CD4-positive, alpha-beta memory T cell (primary cell): Measurements from ENCODE around the gene FAM111A. TPM values are rescaled to one million over a fixed set of nuclear protein-coding genes. Genes with fewer than 3 reads are reported as not detected.
"Not testable (repeated sequence)": the region's sequence is repeated elsewhere in the genome, so short reads cannot be mapped to it uniquely, and the experiment has no call there.

Experiments
- CTCF ChIA-PET: fragments of 350-600 bp; sonication (Branson Sonifier 250); formaldehyde crosslinking; loops from one replicate; lab custom pipeline; 2021; ENCODE audit warnings: inconsistent platforms; ENCODE audit not compliant: partially characterized antibody; lab: Charles Lee
- POLR2A ChIA-PET: fragments of 350-600 bp; sonication (Branson Sonifier 250); formaldehyde crosslinking; loops from one replicate; lab custom pipeline; 2021; ENCODE audit not compliant: partially characterized antibody; lab: Charles Lee
- DNase-seq, 5 donors: peaks; one replicate each; pipeline versions ENCODE4 v3.0.0 to v3.0.0-alpha.2; 2020 to 2022; ENCODE audit warnings: mixed read lengths in 1 of 5
- H3K27ac ChIP-seq: one replicate; pipeline ENCODE4 v1.7.0; 2013; ENCODE audit warnings: low read depth, low read length
- H3K27me3 ChIP-seq: 2 replicates; pipeline ENCODE4 v1.7.0; 2013; ENCODE audit warnings: mild to moderate bottlenecking, low read length, moderate library complexity; ENCODE audit not compliant: insufficient read depth
- H3K36me3 ChIP-seq: 2 replicates; pipeline ENCODE4 v1.7.0; 2013; ENCODE audit warnings: mild to moderate bottlenecking, low read length, moderate library complexity; ENCODE audit not compliant: insufficient read depth
- H3K4me1 ChIP-seq: 2 replicates; pipeline ENCODE4 v1.7.0; 2013; ENCODE audit warnings: mild to moderate bottlenecking, low read length, moderate library complexity; ENCODE audit not compliant: insufficient read depth
- H3K4me3 ChIP-seq, 2 donors: one replicate each; pipeline ENCODE4 v1.7.0; 2013; ENCODE audit warnings: low read length in 2 of 2, mild to moderate bottlenecking in 1 of 2
- H3K9me3 ChIP-seq, 2 donors: one replicate each; pipeline ENCODE4 v1.7.0; 2013; ENCODE audit warnings: low read length in 2 of 2, control low read depth in 1 of 2; ENCODE audit not compliant: control insufficient read depth in 1 of 2
- H3K27ac Mint-ChIP-seq, 7 donors: one replicate each; pipeline ENCODE4 v1.8.0; 2020 to 2021; ENCODE audit warnings: mixed read lengths in 7 of 7, mild to moderate bottlenecking in 6 of 7, inconsistent platforms in 3 of 7, moderate library complexity in 3 of 7
- H3K27me3 Mint-ChIP-seq, 2 donors: one replicate each; pipeline ENCODE4 v1.8.0; 2020 to 2021; ENCODE audit warnings: mixed read lengths in 2 of 2
- H3K36me3 Mint-ChIP-seq, 2 donors: one replicate each; pipeline ENCODE4 v1.8.0; 2020 to 2021; ENCODE audit warnings: mixed read lengths in 2 of 2, inconsistent platforms in 1 of 2, mild to moderate bottlenecking in 1 of 2
- H3K4me1 Mint-ChIP-seq, 4 donors: one replicate each; pipeline ENCODE4 v1.8.0; 2020 to 2021; ENCODE audit warnings: mixed read lengths in 4 of 4, mild to moderate bottlenecking in 1 of 4
- H3K4me3 Mint-ChIP-seq, 8 donors: one replicate each; pipeline ENCODE4 v1.8.0; 2020 to 2021; ENCODE audit warnings: mixed read lengths in 8 of 8, mild to moderate bottlenecking in 7 of 8, moderate library complexity in 6 of 8, inconsistent platforms in 3 of 8
- H3K9me3 Mint-ChIP-seq, 8 donors: one replicate each; pipeline ENCODE4 v1.8.0; 2020 to 2021; ENCODE audit warnings: mixed read lengths in 8 of 8, mild to moderate bottlenecking in 5 of 8, inconsistent platforms in 3 of 8, moderate library complexity in 1 of 8
- intact Hi-C: fragments of 100-400 bp; cut with micrococcal nuclease; formaldehyde crosslinking; loops from one replicate; pipeline ENCODE4 v1.15.1; 2023
- polyA plus RNA-seq, 2 donors: library from polyadenylated mRNA; unstranded; fragments of 300-500 nt; fragmentation: Illumina TruSeq; gene quantifications; one replicate each; pipeline ENCODE4 v1.2.3, GENCODE V29; 2021
- total RNA-seq, 2 experiments: library from RNA; stranded (reverse); gene quantifications; one replicate each; pipeline ENCODE4 v1.2.3, GENCODE V29; 2021

Gene FAM111A
- total and polyA plus RNA-seq, 4 experiments from 2014 or later, result 22.8 to 130 (median 77.7) TPM

DNA sequence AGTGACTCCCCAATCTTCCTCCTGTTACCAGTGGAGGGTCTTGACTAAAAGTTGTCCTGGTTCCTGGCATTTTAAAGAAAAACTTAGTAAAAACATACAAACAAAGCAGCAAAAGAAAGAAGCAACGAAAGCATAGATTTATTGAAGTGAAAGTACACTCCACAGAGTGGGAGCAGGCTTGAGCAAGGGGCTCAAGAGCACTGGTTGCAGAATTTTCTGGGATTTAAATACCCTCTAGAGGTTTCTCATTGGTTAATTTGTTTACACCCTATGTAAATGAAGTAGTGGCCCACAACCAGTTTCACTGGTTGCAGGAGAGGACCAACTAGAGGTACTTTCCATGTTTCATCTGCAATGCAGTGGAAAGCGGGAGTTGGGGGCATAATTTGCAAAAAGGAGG is 24.9 kb upstream of the FAM111A start:
- intact Hi-C loops, result no loop called here
- ChIA-PET POLR2A (no interaction called here), CTCF (no interaction called here)
- peak overlapping the region in 1 of 7 donors; percentile 40 for H3K27ac Mint-ChIP-seq
- Histone ChIP-seq H3K27me3 (no peaks in the 10 kb centered on the region), H3K9me3 (peaks cover 0 to 12% of the 10 kb centered on the region in 2 donors), H3K4me1 (no peaks in the 10 kb centered on the region), H3K4me3 (no peak overlapping the region), H3K27ac (no peak overlapping the region), H3K36me3 (no peaks in the 10 kb centered on the region)
- peaks cover 4 to 7% of the 10 kb centered on the region in 2 donors for H3K36me3 Mint-ChIP-seq
- H3K9me3 Mint-ChIP-seq, result peaks cover 2 to 30% (median 18%) of the 10 kb centered on the region in 8 donors
- H3K27me3 Mint-ChIP-seq, result no peaks in the 10 kb centered on the region
- H3K4me3 Mint-ChIP-seq, result no peak overlapping the region
- H3K4me1 Mint-ChIP-seq, result no peaks in the 10 kb centered on the region
- no peak for DNase-seq

DNA sequence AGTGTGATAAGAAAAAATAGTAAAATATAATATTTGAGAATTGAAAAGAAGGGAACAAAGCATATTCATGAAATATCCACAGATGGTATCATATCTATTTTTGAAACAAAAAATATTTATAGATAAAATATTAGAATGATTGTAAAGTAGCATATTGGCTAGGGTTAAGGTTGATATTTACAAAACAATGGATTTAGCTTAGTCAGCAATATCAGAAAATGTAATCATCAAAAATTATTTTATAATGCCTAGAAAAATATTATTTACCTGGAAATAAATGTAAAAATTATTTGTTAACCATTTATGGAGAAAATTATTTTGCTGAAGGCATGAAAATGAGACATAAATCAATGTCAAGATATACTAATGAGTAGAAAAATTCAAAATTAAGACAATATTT is 22.8 kb upstream of the FAM111A start:
- Mint-ChIP-seq H3K4me1 (no peaks in the 10 kb centered on the region), H3K4me3 (no peak overlapping the region), H3K9me3 (peaks cover 2 to 30% (median 18%) of the 10 kb centered on the region in 8 donors), H3K27ac (no peak overlapping the region), H3K27me3 (no peaks in the 10 kb centered on the region), H3K36me3 (peaks cover 4 to 7% of the 10 kb centered on the region in 2 donors)
- no peaks in the 10 kb centered on the region for H3K36me3 ChIP-seq
- ChIA-PET POLR2A (no interaction called here), CTCF (interaction anchor here (1.4 kb wide), 2 partner anchors 16 kb away, joined by 6 to 12 read pairs; no protein-coding TSS in a partner anchor)
- no peak for DNase-seq
- intact Hi-C loops, result no loop called here
- H3K9me3 ChIP-seq, result peaks cover 0 to 12% of the 10 kb centered on the region in 2 donors
- H3K4me3 ChIP-seq, result no peak overlapping the region
- no peaks in the 10 kb centered on the region for H3K4me1 ChIP-seq
- H3K27ac ChIP-seq, result no peak overlapping the region
- no peaks in the 10 kb centered on the region for H3K27me3 ChIP-seq

DNA sequence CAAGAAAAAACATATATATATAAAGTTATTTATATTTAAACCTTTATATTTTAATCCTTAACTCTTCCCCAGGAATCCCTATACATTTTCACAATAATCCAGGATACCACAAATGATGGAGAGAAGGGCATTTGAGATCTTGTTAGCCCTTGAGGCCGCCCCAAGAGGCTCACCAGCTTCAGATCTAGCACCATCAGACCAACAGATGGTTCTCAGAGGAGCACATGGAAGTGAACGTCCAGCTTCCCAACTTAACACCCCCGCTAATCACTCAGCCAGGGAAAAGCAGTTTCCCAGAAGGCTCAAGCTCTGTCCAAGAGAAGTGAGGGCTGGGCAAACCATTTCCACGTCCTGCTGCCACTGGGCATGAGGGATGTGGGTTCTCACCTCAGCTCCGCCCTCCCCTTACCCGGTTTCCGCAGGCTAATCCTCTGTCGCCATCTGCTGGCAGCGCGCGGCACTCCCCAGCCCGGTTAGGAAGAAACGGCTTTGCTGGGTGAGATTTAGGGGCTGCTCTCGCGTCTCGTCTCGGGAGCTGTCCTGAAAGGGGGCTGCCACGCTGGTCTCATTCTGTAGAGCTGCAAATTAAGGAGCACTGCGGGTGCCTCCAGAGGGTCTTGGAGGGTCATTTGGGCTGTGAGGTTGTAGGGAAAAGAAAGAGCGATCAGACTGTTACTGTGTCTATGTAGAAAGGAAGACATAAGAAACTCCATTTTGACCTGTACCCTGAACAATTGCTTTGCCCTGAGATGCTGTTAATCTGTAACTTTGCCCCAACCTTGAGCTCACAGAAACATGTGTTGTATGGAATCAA is 6.8 kb upstream of the FAM111A start:
- peaks cover 8% of the 10 kb centered on the region for H3K4me1 ChIP-seq
- no peaks in the 10 kb centered on the region for H3K27me3 ChIP-seq
- Mint-ChIP-seq H3K27ac (peak overlapping the region; percentile 5 to 92 (median 88)), H3K4me1 (peaks cover 7 to 12% (median 8%) of the 10 kb centered on the region in 4 donors), H3K9me3 (peaks cover 0 to 16% (median 7%) of the 10 kb centered on the region in 8 donors), H3K27me3 (no peaks in the 10 kb centered on the region), H3K4me3 (peak overlapping the region in 7 of 8 donors; percentile 18 to 87 (median 68)), H3K36me3 (peaks cover 44 to 58% of the 10 kb centered on the region in 2 donors)
- ChIA-PET POLR2A (interaction anchor here (1.1 to 1.2 kb wide), 3 partner anchors 9 to 29 kb away, joined by 3 to 5 read pairs (median 4); partner anchors contain the start of gene FAM111B), CTCF (interaction anchor here (0.6 to 3.5 kb wide), 46 partner anchors 8 to 612 kb away, joined by 3 to 62 read pairs (median 5); partner anchors contain the start of genes DTX4 and FAM111B)
- no peak overlapping the region for H3K27ac ChIP-seq
- H3K36me3 ChIP-seq, result no peaks in the 10 kb centered on the region
- no peak overlapping the region for H3K4me3 ChIP-seq
- H3K9me3 ChIP-seq, result no peaks in the 10 kb centered on the region
- intact Hi-C loops, result loop anchor here (1.0 to 5.0 kb wide), 4 partner anchors 39 to 482 kb away; no protein-coding TSS in a partner anchor
- peak; percentile 82 to 88 (median 83) for DNase-seq

DNA sequence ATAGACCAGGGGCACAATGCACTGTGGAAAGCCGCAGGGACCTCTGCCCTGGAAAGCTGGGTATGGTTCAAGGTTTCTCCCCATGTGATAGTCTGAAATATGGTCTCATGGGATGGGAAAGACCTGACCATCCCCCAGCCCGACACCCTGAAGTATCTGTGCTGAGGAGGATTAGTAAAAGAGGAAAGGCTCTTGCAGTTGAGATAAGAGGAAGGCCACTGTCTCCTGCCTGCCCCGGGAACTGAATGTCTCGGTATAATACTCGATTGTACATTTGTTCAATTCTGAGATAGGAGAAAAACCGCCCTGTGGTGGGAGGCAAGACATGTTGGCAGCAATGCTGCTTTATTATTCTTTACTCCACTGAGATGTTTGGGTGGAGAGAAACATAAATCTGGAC is 6.1 kb upstream of the FAM111A start:
- POLR2A ChIA-PET, DNase-seq, H3K9me3 ChIP-seq, H3K4me3 ChIP-seq, H3K27ac ChIP-seq, H3K4me3 Mint-ChIP-seq, H3K27me3 Mint-ChIP-seq, H3K27me3 ChIP-seq, H3K36me3 ChIP-seq: not testable (repeated sequence)
- H3K4me1 Mint-ChIP-seq, result peaks cover 12 to 19% (median 15%) of the 10 kb centered on the region in 4 donors
- H3K9me3 Mint-ChIP-seq, result peaks cover 0 to 11% (median 2%) of the 10 kb centered on the region in 8 donors
- H3K27ac Mint-ChIP-seq, result peak overlapping the region in 1 of 7 donors; percentile 52
- CTCF ChIA-PET, result interaction anchor here (0.6 to 3.5 kb wide), 35 partner anchors 8 to 613 kb away, joined by 3 to 62 read pairs (median 7); partner anchors contain the start of genes DTX4 and FAM111B
- peaks cover 15% of the 10 kb centered on the region for H3K4me1 ChIP-seq
- intact Hi-C loops, result loop anchor here (1.0 to 5.0 kb wide), 4 partner anchors 39 to 482 kb away; no protein-coding TSS in a partner anchor
- H3K36me3 Mint-ChIP-seq, result peaks cover 37 to 54% of the 10 kb centered on the region in 2 donors

DNA sequence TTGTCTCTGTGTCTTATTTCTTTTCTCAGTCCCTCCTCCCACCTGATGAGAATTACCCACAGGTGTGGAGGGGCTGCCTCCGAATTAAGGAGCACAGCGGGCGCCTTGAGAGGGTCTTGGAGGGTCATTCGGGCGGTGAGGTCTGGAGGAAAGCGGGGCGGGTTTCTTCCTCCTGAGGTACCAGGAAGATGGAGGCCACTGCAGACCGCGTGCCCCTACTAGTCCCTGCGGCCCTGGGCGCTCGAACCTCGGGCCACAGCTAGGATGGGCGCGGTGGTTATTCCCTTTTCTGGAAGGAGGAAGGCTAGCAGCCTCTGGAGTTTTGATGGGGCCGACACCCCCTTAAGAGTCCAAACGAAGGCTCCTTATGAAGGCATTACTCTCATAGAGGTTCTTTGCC is 5.5 kb upstream of the FAM111A start:
- H3K27me3 ChIP-seq, result no peaks in the 10 kb centered on the region
- no peak overlapping the region for H3K4me3 Mint-ChIP-seq
- H3K27ac Mint-ChIP-seq, result peak overlapping the region in 2 of 7 donors; percentile 11 to 52
- POLR2A ChIA-PET, result no interaction called here
- H3K4me1 Mint-ChIP-seq, result peaks cover 17 to 25% (median 21%) of the 10 kb centered on the region in 4 donors
- no peak overlapping the region for H3K4me3 ChIP-seq
- no peaks in the 10 kb centered on the region for H3K36me3 ChIP-seq
- peaks cover 31 to 48% of the 10 kb centered on the region in 2 donors for H3K36me3 Mint-ChIP-seq
- no peaks in the 10 kb centered on the region for H3K9me3 ChIP-seq
- DNase-seq, result no peak
- no peaks in the 10 kb centered on the region for H3K27me3 Mint-ChIP-seq
- peaks cover 0 to 6% (median 1%) of the 10 kb centered on the region in 8 donors for H3K9me3 Mint-ChIP-seq
- CTCF ChIA-PET, result interaction anchor here (1.2 to 1.8 kb wide), 5 partner anchors 9 to 114 kb away, joined by 3 to 8 read pairs (median 5); no protein-coding TSS in a partner anchor
- H3K27ac ChIP-seq, result no peak overlapping the region
- intact Hi-C loops, result loop anchor here (5.0 kb wide), 1 partner anchor 180 kb away; no protein-coding TSS in a partner anchor
- peaks cover 22% of the 10 kb centered on the region for H3K4me1 ChIP-seq

DNA sequence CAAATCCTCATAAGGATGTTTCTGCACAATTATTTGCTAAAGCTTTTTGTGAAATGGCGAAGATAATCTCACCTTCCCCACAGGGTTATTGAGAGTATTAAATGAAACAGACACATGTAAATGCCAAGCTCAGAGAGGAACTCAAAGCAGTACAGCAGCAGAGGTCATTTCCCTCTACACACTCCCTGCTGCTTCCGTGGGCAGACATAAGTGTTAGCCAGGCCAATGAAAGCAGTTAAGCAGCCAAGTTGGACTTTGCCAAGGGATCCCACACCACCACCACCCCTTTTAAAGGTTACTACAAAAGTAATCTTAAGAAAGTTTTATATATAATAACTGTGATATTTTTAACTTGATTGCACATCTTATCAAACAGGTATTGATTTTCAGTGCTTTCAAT is 4.0 kb upstream of the FAM111A start:
- Histone ChIP-seq H3K27ac (no peak overlapping the region), H3K27me3 (no peaks in the 10 kb centered on the region), H3K9me3 (no peaks in the 10 kb centered on the region), H3K36me3 (no peaks in the 10 kb centered on the region), H3K4me3 (no peak overlapping the region), H3K4me1 (peaks cover 30% of the 10 kb centered on the region)
- Mint-ChIP-seq H3K27me3 (no peaks in the 10 kb centered on the region), H3K4me3 (no peak overlapping the region), H3K36me3 (peaks cover 17 to 49% of the 10 kb centered on the region in 2 donors), H3K27ac (peak overlapping the region in 1 of 7 donors; percentile 48), H3K9me3 (no peaks in the 10 kb centered on the region), H3K4me1 (peaks cover 27 to 39% (median 32%) of the 10 kb centered on the region in 4 donors)
- ChIA-PET CTCF (interaction anchor here (1.3 to 1.8 kb wide), 3 partner anchors 20 to 85 kb away, joined by 5 to 8 read pairs (median 5); no protein-coding TSS in a partner anchor), POLR2A (no interaction called here)
- intact Hi-C loops, result loop anchor here (5.0 kb wide), 1 partner anchor 181 kb away; no protein-coding TSS in a partner anchor
- no peak for DNase-seq
